Breast epithelium (tissue), 4 donors: ENCODE data around the gene TAOK1. TPM values are rescaled to one million over a fixed set of nuclear protein-coding genes. Genes with fewer than 3 reads are reported as not detected.

Experiments
- DNase-seq, 2 donors: peaks; one replicate each; pipeline ENCODE4 v3.0.0-alpha.2; 2019; ENCODE audit warnings: low spot score in 2 of 2
- H3K27ac ChIP-seq, 2 donors: fragments of 200-600 bp; sonication (generic) in 1 of 2; one replicate each; pipeline ENCODE4 v1.5.1; 2016 to 2019; ENCODE audit warnings: mild to moderate bottlenecking in 1 of 2
- H3K27me3 ChIP-seq, 2 donors: fragments of 200-600 bp; sonication (generic) in 1 of 2; one replicate each; pipeline versions ENCODE4 v1.5.1 to v1.6.0; 2017 to 2019; ENCODE audit warnings: control low read depth in 1 of 2, mild to moderate bottlenecking in 1 of 2
- H3K36me3 ChIP-seq: fragments of 200-600 bp; one replicate; pipeline ENCODE4 v1.5.1; 2019
- H3K4me1 ChIP-seq, 2 donors: fragments of 200-600 bp; sonication (generic); one replicate each; pipeline ENCODE4 v1.5.1; 2016 to 2019; ENCODE audit warnings: control low read depth in 1 of 2
- H3K4me3 ChIP-seq, 3 donors: fragments of 200-600 bp; sonication (generic); 1 replicate in 2 of 3; 2 replicates in 1 of 3; pipeline ENCODE4 v1.5.1; 2016 to 2019; ENCODE audit warnings: mild to moderate bottlenecking in 3 of 3, moderate library complexity in 2 of 3
- H3K9me3 ChIP-seq, 2 donors: fragments of 200-600 bp; sonication (generic) in 1 of 2; one replicate each; pipeline ENCODE4 v1.5.1; 2016 to 2019; ENCODE audit warnings: control low read depth in 1 of 2
- CTCF ChIP-seq, 3 donors: fragments of 450-650 bp; IDR thresholded peaks; one replicate each; pipeline ENCODE4 v1.5.1; 2016 to 2017; ENCODE audit warnings: antibody characterized with exemption in 3 of 3, mild to moderate bottlenecking in 3 of 3, moderate library complexity in 3 of 3
- POLR2A ChIP-seq: fragments of 450-650 bp; IDR thresholded peaks from one replicate; pipeline ENCODE4 v1.6.1; 2016; ENCODE audit warnings: antibody characterized with exemption, mild to moderate bottlenecking, moderate library complexity
- POLR2AphosphoS5 ChIP-seq, 3 donors: sonication (generic); formaldehyde crosslinking; IDR thresholded peaks; one replicate each; pipeline ENCODE4 v1.6.1; 2017; ENCODE audit warnings: antibody characterized with exemption in 3 of 3
- intact Hi-C: fragments of 100-400 bp; cut with DNase I; formaldehyde crosslinking; loops from one replicate; pipeline ENCODE4 v1.15.1; 2023; ENCODE audit warnings: low total_unique reads
- total RNA-seq, 3 donors: library from RNA; depleted of rRNA; stranded (reverse); fragments of >200 nt; gene quantifications; one replicate each; pipeline ENCODE4 v1.1.0, GENCODE V29; 2016

The TAOK1 gene
- total RNA-seq, 3 donors from 2014 or later, result 62.6 to 77.1 (median 67.8) TPM

GRCh38 chr17:29544066-29544465 lies 153.9 kb downstream of the TAOK1 start:
- H3K27ac ChIP-seq, result no peak overlapping the region
- H3K36me3 ChIP-seq, result no peaks in the 10 kb centered on the region
- H3K4me3 ChIP-seq, result no peak overlapping the region
- H3K9me3 ChIP-seq, result no peaks in the 10 kb centered on the region
- H3K4me1 ChIP-seq, result no peaks in the 10 kb centered on the region
- no peak for TF ChIP-seq CTCF (IDR thresholded peaks at IDR 0.05)
- TF ChIP-seq POLR2A, result no peak
- no peak for TF ChIP-seq POLR2AphosphoS5 (IDR thresholded peaks at IDR 0.05)
- intact Hi-C loops, result no loop called here
- DNase-seq, result no peak
- no peaks in the 10 kb centered on the region for H3K27me3 ChIP-seq

GRCh38 chr17:29546085-29546484 lies 155.9 kb downstream of the TAOK1 start:
- DNase-seq, result no peak
- Histone ChIP-seq H3K27ac (no peak overlapping the region), H3K36me3 (no peaks in the 10 kb centered on the region), H3K27me3 (no peaks in the 10 kb centered on the region), H3K9me3 (no peaks in the 10 kb centered on the region), H3K4me3 (no peak overlapping the region), H3K4me1 (no peaks in the 10 kb centered on the region)
- intact Hi-C loops, result no loop called here
- TF ChIP-seq POLR2A, result no peak
- TF ChIP-seq CTCF (IDR thresholded peaks at IDR 0.05), result no peak
- no peak for TF ChIP-seq POLR2AphosphoS5 (IDR thresholded peaks at IDR 0.05)

- DNase-seq, result no peak
- Histone ChIP-seq H3K27me3 (no peaks in the 10 kb centered on the region), H3K27ac (no peak overlapping the region), H3K9me3 (no peaks in the 10 kb centered on the region), H3K4me3 (no peak overlapping the region), H3K4me1 (no peaks in the 10 kb centered on the region), H3K36me3 (no peaks in the 10 kb centered on the region)
- intact Hi-C loops, result no loop called here
- no peak for TF ChIP-seq POLR2A
- no peak for TF ChIP-seq POLR2AphosphoS5 (IDR thresholded peaks at IDR 0.05)
- TF ChIP-seq CTCF (IDR thresholded peaks at IDR 0.05), result no peak
Measured at GRCh38 chr17:29546830-29547229, 156.7 kb downstream of the TAOK1 start.

GRCh38 chr17:29549177-29549923 lies 159.2 kb downstream of the TAOK1 start:
- no peak for TF ChIP-seq CTCF (IDR thresholded peaks at IDR 0.05)
- TF ChIP-seq POLR2AphosphoS5 (IDR thresholded peaks at IDR 0.05), result no peak
- no peak for TF ChIP-seq POLR2A
- no peaks in the 10 kb centered on the region for H3K27me3 ChIP-seq
- H3K9me3 ChIP-seq, result no peaks in the 10 kb centered on the region
- intact Hi-C loops, result no loop called here
- no peaks in the 10 kb centered on the region for H3K36me3 ChIP-seq
- H3K4me1 ChIP-seq, result no peaks in the 10 kb centered on the region
- no peak overlapping the region for H3K4me3 ChIP-seq
- no peak overlapping the region for H3K27ac ChIP-seq
- no peak for DNase-seq

- H3K36me3 ChIP-seq, result no peaks in the 10 kb centered on the region
- H3K9me3 ChIP-seq, result no peaks in the 10 kb centered on the region
- H3K4me1 ChIP-seq, result no peaks in the 10 kb centered on the region
- DNase-seq, result no peak
- TF ChIP-seq CTCF (IDR thresholded peaks at IDR 0.05), result no peak
- TF ChIP-seq POLR2A, result no peak
- no peak for TF ChIP-seq POLR2AphosphoS5 (IDR thresholded peaks at IDR 0.05)
- H3K27me3 ChIP-seq, result no peaks in the 10 kb centered on the region
- H3K4me3 ChIP-seq, result no peak overlapping the region
- no peak overlapping the region for H3K27ac ChIP-seq
- intact Hi-C loops, result no loop called here
Measured at GRCh38 chr17:29555840-29556239, 165.7 kb downstream of the TAOK1 start.
